Karpas-422 (cell line): ENCODE measurements around the gene SLC22A6. TPM values are rescaled to one million over a fixed set of nuclear protein-coding genes. Genes with fewer than 3 reads are reported as not detected.

ENCODE experiments used
- small RNA-seq: library from RNA; depleted of rRNA; stranded (forward); fragments of <200 nt; gene quantifications from one replicate; pipeline ENCODE3, GENCODE V24; 2014
- total RNA-seq: library from RNA; depleted of rRNA; stranded (reverse); fragments of >200 nt; shearing (Covaris generic); gene quantifications from 2 replicates; pipeline ENCODE4 v1.2.3, GENCODE V29; 2014; ENCODE audit warnings: low replicate concordance; rRNA removed

Gene SLC22A6
- total RNA-seq, 1 experiment from 2014 or later = not detected

Small RNAs within 50 kb of the gene (small RNA-seq; reads per million reads assigned to genes)
- gene RN7SL259P = not detected

Other genes starting within 250 kb of the SLC22A6 start
- gene ZBTB3, start 230.8 kb downstream of the SLC22A6 start, total RNA-seq = 5.3 and 6.6 TPM in 2 replicates
- 115 and 140 TPM in 2 replicates for gene POLR2G, start 223.4 kb downstream of the SLC22A6 start, total RNA-seq
- 10.4 and 30.1 TPM in 2 replicates for gene TAF6L, start 213.6 kb downstream of the SLC22A6 start, total RNA-seq
- gene TMEM179B, start 197.6 kb downstream of the SLC22A6 start, total RNA-seq = 58.0 and 80.4 TPM in 2 replicates
- 22.2 and 34.6 TPM in 2 replicates for gene TMEM223, start 193.0 kb downstream of the SLC22A6 start, total RNA-seq
- gene NXF1, start 179.5 kb downstream of the SLC22A6 start, total RNA-seq = 37.5 and 41.1 TPM in 2 replicates
- gene STX5, start 152.9 kb downstream of the SLC22A6 start, total RNA-seq = 30.0 and 39.9 TPM in 2 replicates
- 2.7 TPM in 1 of 2 replicates, not detected in the other for gene TEX54, start 152.1 kb downstream of the SLC22A6 start, total RNA-seq
- 44.0 and 123 TPM in 2 replicates for gene WDR74, start 145.4 kb downstream of the SLC22A6 start, total RNA-seq
- gene SLC3A2, start 104.1 kb downstream of the SLC22A6 start, total RNA-seq = 167 and 208 TPM in 2 replicates
- not detected in 2 replicates for gene CHRM1, start 63.6 kb downstream of the SLC22A6 start, total RNA-seq
- gene SLC22A8, start 30.9 kb upstream of the SLC22A6 start, total RNA-seq = not detected in 2 replicates
- gene SLC22A24, start 159.3 kb upstream of the SLC22A6 start, total RNA-seq = not detected in 2 replicates